MM.1S (cell line): ENCODE results near the gene PPP3R1.
A peak's percentile ranks its signal among the peaks of the same experiment; 100 is the strongest.

ENCODE experiments used
- DNase-seq: peaks from one replicate; pipeline ENCODE4 v3.0.0-alpha.2; 2015
- H2AFZ ChIP-seq: fragments of 300-600 bp; sonication (generic); 2 replicates; pipeline ENCODE4 v1.6.0; 2016; ENCODE audit warnings: antibody characterized with exemption, low read length
- H3F3A ChIP-seq: fragments of 300-600 bp; sonication (generic); 2 replicates; pipeline ENCODE4 v1.6.1; 2016; ENCODE audit warnings: mild to moderate bottlenecking, antibody characterized with exemption, low read length, moderate library complexity, mixed read lengths; ENCODE audit not compliant: insufficient read depth
- H3K27ac ChIP-seq: fragments of 300-600 bp; sonication (generic); 2 replicates; pipeline ENCODE4 v1.5.1; 2016; ENCODE audit warnings: mild to moderate bottlenecking, low read length
- H3K27me3 ChIP-seq: fragments of 300-600 bp; sonication (generic); replicated peaks from 2 replicates; pipeline ENCODE4 v1.6.0; 2016; ENCODE audit warnings: low read length; ENCODE audit not compliant: insufficient read depth
- H3K36me3 ChIP-seq: fragments of 300-600 bp; sonication (generic); replicated peaks from 2 replicates; pipeline ENCODE4 v1.6.1; 2016; ENCODE audit warnings: mild to moderate bottlenecking, low read length, mixed read lengths; ENCODE audit not compliant: insufficient read depth
- H3K4me1 ChIP-seq: fragments of 300-600 bp; sonication (generic); 2 replicates; pipeline ENCODE4 v1.6.1; 2016; ENCODE audit warnings: low read length, mixed read lengths
- H3K4me2 ChIP-seq: fragments of 300-600 bp; sonication (generic); 2 replicates; pipeline ENCODE4 v1.6.0; 2016; ENCODE audit warnings: low read depth, low read length
- H3K4me3 ChIP-seq: fragments of 300-600 bp; sonication (generic); 2 replicates; pipeline ENCODE4 v1.5.1; 2016; ENCODE audit warnings: low read length, mixed read lengths
- H3K79me2 ChIP-seq: fragments of 300-600 bp; sonication (generic); 2 replicates; pipeline ENCODE4 v1.6.1; 2016; ENCODE audit warnings: mixed run types, low read length, mixed read lengths
- H3K9ac ChIP-seq: fragments of 300-600 bp; sonication (generic); 2 replicates; pipeline ENCODE4 v1.6.1; 2016; ENCODE audit warnings: low read length, mixed read lengths
- H3K9me2 ChIP-seq: fragments of 300-600 bp; sonication (generic); replicated peaks from 2 replicates; pipeline ENCODE4 v1.6.1; 2016; ENCODE audit warnings: mild to moderate bottlenecking, low read length, mixed read lengths; ENCODE audit not compliant: insufficient read depth
- H3K9me3 ChIP-seq: fragments of 300-600 bp; sonication (generic); replicated peaks from 2 replicates; pipeline ENCODE4 v1.6.1; 2016; ENCODE audit warnings: mild to moderate bottlenecking, low read length, mixed read lengths; ENCODE audit not compliant: insufficient read depth
- H4K20me1 ChIP-seq: fragments of 300-600 bp; sonication (generic); 2 replicates; pipeline ENCODE4 v1.6.1; 2016; ENCODE audit warnings: mild to moderate bottlenecking, low read length, moderate library complexity, mixed read lengths; ENCODE audit not compliant: insufficient read depth
- EZH2 ChIP-seq: fragments of 300-600 bp; sonication (generic); optimal IDR thresholded peaks from 2 replicates; pipeline ENCODE3; 2017; ENCODE audit warnings: low read depth, mild to moderate bottlenecking, antibody characterized with exemption, low read length, mixed read lengths
- EZH2phosphoT487 ChIP-seq: fragments of 300-600 bp; sonication (generic); IDR thresholded peaks from 2 replicates; pipeline ENCODE4 v1.6.1; 2018; ENCODE audit warnings: antibody characterized with exemption, low read length
- TF ChIP-seq, protein P1 (sequence below): fragments of 300-600 bp; sonication (generic); IDR thresholded peaks from 2 replicates; pipeline ENCODE4 v1.5.1; 2016; ENCODE audit warnings: antibody characterized with exemption, low read length, mixed read lengths

The PPP3R1 gene

DNA sequence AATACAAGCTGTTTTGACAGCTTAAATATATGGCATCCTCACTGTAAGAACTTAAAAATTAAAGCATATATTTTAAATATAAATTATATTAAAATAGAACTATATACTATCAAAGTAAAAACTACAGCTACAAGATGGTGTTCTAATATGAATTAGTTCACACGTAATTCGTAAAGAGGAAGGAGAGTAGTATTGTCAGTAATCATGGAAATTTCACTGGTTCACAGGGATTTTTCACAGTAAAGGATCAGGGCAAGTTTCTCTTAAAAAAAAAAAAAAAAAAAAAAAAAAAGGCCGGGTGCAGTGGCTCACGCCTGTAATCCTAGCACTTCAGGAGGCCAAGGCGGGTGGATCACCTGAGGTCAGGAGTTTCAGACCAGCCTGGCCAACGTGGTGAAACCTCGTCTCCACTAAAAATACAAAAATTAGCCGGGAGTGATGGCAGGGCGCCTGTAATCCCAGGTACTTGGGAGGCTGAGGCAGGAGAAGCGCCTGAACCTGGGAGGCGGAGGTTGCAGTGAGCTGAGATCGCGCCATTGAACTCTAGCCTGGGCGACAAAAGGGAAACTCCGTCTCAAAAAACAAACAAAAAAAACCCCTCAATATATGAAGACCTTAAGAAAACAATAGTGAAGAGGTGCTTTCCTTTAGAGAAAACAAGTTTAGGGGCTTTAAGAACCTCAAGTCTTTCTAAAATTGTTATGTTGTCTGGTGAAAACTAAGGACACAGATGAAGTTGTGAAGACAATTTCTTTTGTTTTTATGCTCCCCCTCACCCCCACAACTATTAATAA is 62.1 kb downstream of the PPP3R1 start:
- Histone ChIP-seq H3K27me3 (no peaks in the 10 kb centered on the region), H3K9ac (no peak overlapping the region), H3K27ac (no peak overlapping the region), H3K36me3 (no peaks in the 10 kb centered on the region), H3K4me1 (no peaks in the 10 kb centered on the region), H3F3A (0 out of 2 replicates have a peak, but pooled peaks cover 6% of the 10 kb centered on the region), H3K4me3 (no peak overlapping the region), H3K9me2 (no peaks in the 10 kb centered on the region), H2AFZ (no peak overlapping the region), H3K4me2 (no peak overlapping the region), H3K9me3 (no peaks in the 10 kb centered on the region), H4K20me1 (no peaks in the 10 kb centered on the region; the same call in 1 of the 2 replicates), H3K79me2 (peaks cover 87% of the 10 kb centered on the region)
- TF ChIP-seq EZH2phosphoT487 (no peak), EZH2 (no peak)
- TF ChIP-seq, protein P1, sequence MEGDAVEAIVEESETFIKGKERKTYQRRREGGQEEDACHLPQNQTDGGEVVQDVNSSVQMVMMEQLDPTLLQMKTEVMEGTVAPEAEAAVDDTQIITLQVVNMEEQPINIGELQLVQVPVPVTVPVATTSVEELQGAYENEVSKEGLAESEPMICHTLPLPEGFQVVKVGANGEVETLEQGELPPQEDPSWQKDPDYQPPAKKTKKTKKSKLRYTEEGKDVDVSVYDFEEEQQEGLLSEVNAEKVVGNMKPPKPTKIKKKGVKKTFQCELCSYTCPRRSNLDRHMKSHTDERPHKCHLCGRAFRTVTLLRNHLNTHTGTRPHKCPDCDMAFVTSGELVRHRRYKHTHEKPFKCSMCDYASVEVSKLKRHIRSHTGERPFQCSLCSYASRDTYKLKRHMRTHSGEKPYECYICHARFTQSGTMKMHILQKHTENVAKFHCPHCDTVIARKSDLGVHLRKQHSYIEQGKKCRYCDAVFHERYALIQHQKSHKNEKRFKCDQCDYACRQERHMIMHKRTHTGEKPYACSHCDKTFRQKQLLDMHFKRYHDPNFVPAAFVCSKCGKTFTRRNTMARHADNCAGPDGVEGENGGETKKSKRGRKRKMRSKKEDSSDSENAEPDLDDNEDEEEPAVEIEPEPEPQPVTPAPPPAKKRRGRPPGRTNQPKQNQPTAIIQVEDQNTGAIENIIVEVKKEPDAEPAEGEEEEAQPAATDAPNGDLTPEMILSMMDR: no peak
- DNase-seq: no peak

DNA sequence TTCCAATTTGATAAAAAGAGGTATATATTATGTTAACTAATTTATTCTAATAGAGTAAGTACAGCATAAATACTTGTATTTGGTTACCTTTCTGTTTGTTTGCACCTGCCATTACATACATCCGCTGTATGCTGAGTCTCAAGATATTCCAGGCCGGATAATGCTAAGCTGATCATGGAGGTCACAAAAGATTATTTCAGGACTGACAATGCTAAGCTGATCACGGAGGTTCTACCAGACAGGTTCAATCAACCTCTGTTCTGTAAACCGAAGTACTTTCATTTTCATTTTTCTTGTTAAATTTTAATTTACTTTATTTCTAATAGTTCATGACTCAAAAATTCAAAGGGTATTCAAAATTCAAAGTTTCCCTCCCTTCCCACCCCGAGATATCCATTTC is 63.5 kb downstream of the PPP3R1 start:
- 0 out of 2 replicates have a peak, but pooled peaks cover 6% of the 10 kb centered on the region for H3F3A ChIP-seq
- peaks cover 74% of the 10 kb centered on the region for H3K79me2 ChIP-seq
- no peaks in the 10 kb centered on the region for H3K27me3 ChIP-seq
- TF ChIP-seq EZH2: no peak
- TF ChIP-seq EZH2phosphoT487: no peak
- TF ChIP-seq, protein P1: no peak
- H3K9ac ChIP-seq: peak overlapping the region; percentile 37; the same call in 1 of the 2 replicates
- no peaks in the 10 kb centered on the region for H3K9me2 ChIP-seq
- H3K9me3 ChIP-seq: no peaks in the 10 kb centered on the region
- H3K27ac ChIP-seq: no peak overlapping the region
- no peaks in the 10 kb centered on the region for H3K36me3 ChIP-seq
- no peak overlapping the region for H2AFZ ChIP-seq
- peak overlapping the region; percentile 40 for H3K4me3 ChIP-seq
- no peaks in the 10 kb centered on the region for H3K4me1 ChIP-seq
- H4K20me1 ChIP-seq: no peaks in the 10 kb centered on the region; the same call in 1 of the 2 replicates
- peak; percentile 17 for DNase-seq
- peak overlapping the region; percentile 84 for H3K4me2 ChIP-seq

- peaks cover 66% of the 10 kb centered on the region for H3K79me2 ChIP-seq
- H2AFZ ChIP-seq: no peak overlapping the region
- 0 out of 2 replicates have a peak, but pooled peaks cover 6% of the 10 kb centered on the region for H3F3A ChIP-seq
- H3K27ac ChIP-seq: no peak overlapping the region
- no peak for DNase-seq
- no peaks in the 10 kb centered on the region for H3K9me3 ChIP-seq
- no peaks in the 10 kb centered on the region for H3K36me3 ChIP-seq
- H3K4me1 ChIP-seq: no peaks in the 10 kb centered on the region
- no peaks in the 10 kb centered on the region for H3K9me2 ChIP-seq
- H3K9ac ChIP-seq: no peak overlapping the region
- TF ChIP-seq EZH2 (no peak), EZH2phosphoT487 (no peak)
- TF ChIP-seq, protein P1: no peak
- H3K4me2 ChIP-seq: no peak overlapping the region
- no peaks in the 10 kb centered on the region for H3K27me3 ChIP-seq
- H3K4me3 ChIP-seq: no peak overlapping the region
- no peaks in the 10 kb centered on the region; the same call in 1 of the 2 replicates for H4K20me1 ChIP-seq
These were observed 65.0 kb downstream of the PPP3R1 start for GRCh38 chr2:68187329-68187728.
